ENCODE data around the gene CCDC107. TPM values are rescaled to one million over a fixed set of nuclear protein-coding genes. Genes with fewer than 3 reads are reported as not detected.
A peak's percentile ranks its signal among the peaks of the same experiment; 100 is the strongest.
"Not testable (repeated sequence)": the region's sequence is repeated elsewhere in the genome, so short reads cannot be mapped to it uniquely, and the experiment has no call there.

CCDC107 gene, protein sequence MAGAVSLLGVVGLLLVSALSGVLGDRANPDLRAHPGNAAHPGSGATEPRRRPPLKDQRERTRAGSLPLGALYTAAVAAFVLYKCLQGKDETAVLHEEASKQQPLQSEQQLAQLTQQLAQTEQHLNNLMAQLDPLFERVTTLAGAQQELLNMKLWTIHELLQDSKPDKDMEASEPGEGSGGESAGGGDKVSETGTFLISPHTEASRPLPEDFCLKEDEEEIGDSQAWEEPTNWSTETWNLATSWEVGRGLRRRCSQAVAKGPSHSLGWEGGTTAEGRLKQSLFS
- total RNA-seq = 10 to 100 TPM; 10.0 to 24.2 (median 15.3) TPM
- long read RNA-seq, partial matches to known transcripts = 0 of 8 reads
- long read RNA-seq, other reads (novel, unspliced or antisense) = 2 of 8 reads

GRCh38 chr9:35658137-35658967 lies at the start of gene CCDC107:
Gene CCDC107, plus strand, starts transcription at chr9:35658292. Its CDS starts 88 bp downstream, at chr9:35658380.
- DNase-seq = peak; percentile 89 to 91 (median 90)
- ATAC-seq = peak; percentile 74 to 86 (median 80)
- Histone ChIP-seq H3K27ac (peak within 1 kb of the TSS; percentile 92 to 96 (median 95)), H3K27me3 (no peaks in the 10 kb centered on the region), H3K4me1 (peaks cover 0 to 21% (median 3%) of the 10 kb centered on the region in 4 donors), H3K9me3 (no peaks in the 10 kb centered on the region), H3K36me3 (no peaks in the 10 kb centered on the region), H3K4me3 (peak within 1 kb of the TSS; percentile 85 to 90 (median 87))
- 1% methylated on average over 19 of the region's 67 CpGs for WGBS (ENCODE audit: insufficient coverage, low coverage, low lambda C conversion rate, missing lambda C conversion rate)
- TF ChIP-seq POLR2A (IDR thresholded peaks at IDR 0.05) = peak; percentile 96
- TF ChIP-seq, protein P1, sequence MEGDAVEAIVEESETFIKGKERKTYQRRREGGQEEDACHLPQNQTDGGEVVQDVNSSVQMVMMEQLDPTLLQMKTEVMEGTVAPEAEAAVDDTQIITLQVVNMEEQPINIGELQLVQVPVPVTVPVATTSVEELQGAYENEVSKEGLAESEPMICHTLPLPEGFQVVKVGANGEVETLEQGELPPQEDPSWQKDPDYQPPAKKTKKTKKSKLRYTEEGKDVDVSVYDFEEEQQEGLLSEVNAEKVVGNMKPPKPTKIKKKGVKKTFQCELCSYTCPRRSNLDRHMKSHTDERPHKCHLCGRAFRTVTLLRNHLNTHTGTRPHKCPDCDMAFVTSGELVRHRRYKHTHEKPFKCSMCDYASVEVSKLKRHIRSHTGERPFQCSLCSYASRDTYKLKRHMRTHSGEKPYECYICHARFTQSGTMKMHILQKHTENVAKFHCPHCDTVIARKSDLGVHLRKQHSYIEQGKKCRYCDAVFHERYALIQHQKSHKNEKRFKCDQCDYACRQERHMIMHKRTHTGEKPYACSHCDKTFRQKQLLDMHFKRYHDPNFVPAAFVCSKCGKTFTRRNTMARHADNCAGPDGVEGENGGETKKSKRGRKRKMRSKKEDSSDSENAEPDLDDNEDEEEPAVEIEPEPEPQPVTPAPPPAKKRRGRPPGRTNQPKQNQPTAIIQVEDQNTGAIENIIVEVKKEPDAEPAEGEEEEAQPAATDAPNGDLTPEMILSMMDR (IDR thresholded peaks at IDR 0.05) = peak; percentile 51 to 64 (median 57)
- intact Hi-C loops (cut with DNase I) = no loop called here

DNA sequence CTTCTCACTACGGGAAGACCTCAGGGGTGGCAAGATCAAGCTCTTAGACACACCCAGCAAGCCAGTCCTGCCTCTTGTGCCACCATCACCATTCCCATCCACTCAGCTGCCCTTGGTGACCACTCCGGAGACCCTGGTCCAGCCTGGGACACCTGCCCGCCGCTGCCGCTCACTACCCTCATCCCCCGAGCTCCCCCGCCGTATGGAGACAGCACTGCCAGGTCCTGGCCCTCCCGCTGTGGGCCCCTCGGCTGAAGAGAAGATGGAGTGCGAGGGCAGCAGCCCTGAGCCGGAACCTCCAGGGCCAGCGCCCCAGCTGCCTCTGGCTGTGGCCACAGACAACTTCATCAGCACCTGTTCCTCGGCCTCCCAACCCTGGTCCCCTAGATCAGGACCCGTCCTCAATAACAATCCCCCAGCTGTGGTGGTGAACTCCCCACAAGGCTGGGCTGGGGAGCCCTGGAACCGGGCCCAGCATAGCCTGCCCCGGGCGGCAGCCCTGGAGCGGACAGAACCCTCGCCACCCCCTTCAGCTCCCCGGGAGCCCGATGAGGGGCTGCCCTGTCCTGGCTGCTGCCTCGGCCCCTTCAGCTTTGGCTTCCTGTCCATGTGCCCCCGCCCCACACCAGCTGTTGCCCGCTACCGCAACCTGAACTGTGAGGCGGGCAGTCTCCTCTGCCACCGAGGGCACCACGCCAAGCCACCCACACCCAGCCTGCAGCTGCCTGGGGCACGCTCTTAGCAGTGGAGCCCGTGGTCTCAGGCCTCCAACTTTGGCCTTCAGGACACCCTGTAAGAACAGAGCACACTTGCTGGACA lies 48.9 kb upstream of the CCDC107 start:
- intact Hi-C loops (cut with DNase I) = no loop called here
- no peak for ATAC-seq
- TF ChIP-seq, protein P1 (IDR thresholded peaks at IDR 0.05) = no peak
- TF ChIP-seq POLR2A (IDR thresholded peaks at IDR 0.05) = no peak
- Histone ChIP-seq H3K27me3 (no peaks in the 10 kb centered on the region), H3K4me1 (peaks cover 0 to 11% (median 3%) of the 10 kb centered on the region in 4 donors), H3K27ac (no peak overlapping the region), H3K9me3 (no peaks in the 10 kb centered on the region), H3K36me3 (peaks cover 0 to 17% (median 6%) of the 10 kb centered on the region in 4 donors), H3K4me3 (no peak overlapping the region)
- WGBS (ENCODE audit: insufficient coverage, low coverage, low lambda C conversion rate, missing lambda C conversion rate) = 90% methylated on average over 7 of the region's 31 CpGs
- peak in 1 of 3 donors; percentile 30 for DNase-seq

- no peaks in the 10 kb centered on the region for H3K9me3 ChIP-seq
- ATAC-seq = no peak
- peaks cover 0 to 11% (median 3%) of the 10 kb centered on the region in 4 donors for H3K4me1 ChIP-seq
- H3K4me3 ChIP-seq = no peak overlapping the region
- H3K27me3 ChIP-seq = no peaks in the 10 kb centered on the region
- WGBS (ENCODE audit: insufficient coverage, low coverage, low lambda C conversion rate, missing lambda C conversion rate) = 100% methylated on average over 3 of the region's 13 CpGs
- DNase-seq = no peak
- no peak overlapping the region for H3K27ac ChIP-seq
- no peak for TF ChIP-seq POLR2A (IDR thresholded peaks at IDR 0.05)
- TF ChIP-seq, protein P1 (IDR thresholded peaks at IDR 0.05) = no peak
- peaks cover 0 to 17% (median 6%) of the 10 kb centered on the region in 4 donors for H3K36me3 ChIP-seq
- intact Hi-C loops (cut with DNase I) = no loop called here
These were observed 48.3 kb upstream of the CCDC107 start for GRCh38 chr9:35609820-35610163.

DNA sequence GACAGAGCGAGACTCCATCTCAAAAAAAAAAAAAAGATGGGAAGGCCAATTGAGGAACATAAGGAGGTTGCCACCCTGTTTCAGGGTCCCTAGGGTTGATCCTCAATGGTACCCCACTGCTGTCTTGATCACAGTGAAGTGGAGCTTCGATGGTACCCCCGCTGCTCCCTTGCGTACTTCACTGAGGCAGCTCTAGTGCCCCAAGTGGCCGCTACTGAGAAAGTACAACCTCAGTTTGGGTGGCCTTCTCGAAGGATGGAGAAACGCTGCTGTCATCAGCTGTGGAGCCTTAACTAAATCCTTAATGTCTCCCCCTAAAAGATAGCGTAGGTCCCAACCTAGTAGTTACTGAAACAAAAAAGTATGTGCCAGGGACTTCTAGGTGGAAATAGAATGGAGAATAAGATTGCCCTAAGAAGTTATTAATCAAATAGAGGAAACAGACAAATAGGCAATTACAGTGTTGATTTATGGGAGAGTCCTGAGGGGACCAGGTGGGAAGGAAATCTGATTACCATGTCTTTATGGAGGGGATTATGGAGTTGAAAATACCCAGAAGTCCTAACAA lies 46.8 kb upstream of the CCDC107 start:
- H3K36me3 ChIP-seq = peaks cover 0 to 17% (median 6%) of the 10 kb centered on the region in 4 donors
- H3K27me3 ChIP-seq = no peaks in the 10 kb centered on the region
- no peak overlapping the region for H3K27ac ChIP-seq
- DNase-seq (no peak), ATAC-seq (peak; percentile 62 to 81 (median 72))
- intact Hi-C loops (cut with DNase I) = no loop called here
- H3K9me3 ChIP-seq = no peaks in the 10 kb centered on the region
- TF ChIP-seq, protein P1 (IDR thresholded peaks at IDR 0.05) = peak; percentile 39 to 69 (median 62)
- TF ChIP-seq POLR2A (IDR thresholded peaks at IDR 0.05) = no peak
- WGBS (ENCODE audit: insufficient coverage, low coverage, low lambda C conversion rate, missing lambda C conversion rate) = 36% methylated on average over 3 of the region's 8 CpGs
- H3K4me3 ChIP-seq = no peak overlapping the region
- peaks cover 0 to 5% (median under 1%) of the 10 kb centered on the region in 4 donors for H3K4me1 ChIP-seq

- 80% methylated on average over 2 of the region's 4 CpGs for WGBS (ENCODE audit: insufficient coverage, low coverage, low lambda C conversion rate, missing lambda C conversion rate)
- intact Hi-C loops (cut with DNase I) = not testable (repeated sequence)
These were observed 46.0 kb upstream of the CCDC107 start for GRCh38 chr9:35612066-35612465.

More at GRCh38 chr9:35612066-35612465, 46.0 kb upstream of the CCDC107 start:
- not testable (repeated sequence) for DNase-seq, H3K27me3 ChIP-seq, H3K27ac ChIP-seq, H3K4me1 ChIP-seq, ATAC-seq, H3K4me3 ChIP-seq, H3K9me3 ChIP-seq
- peaks cover 0 to 17% (median 6%) of the 10 kb centered on the region in 4 donors for H3K36me3 ChIP-seq

Data from right lobe of liver (tissue), 6 donors.